Measurements from ENCODE around the gene TNFRSF8.

- TF ChIP-seq EZH2 (IDR thresholded peaks at IDR 0.05; ENCODE audit: low read length, missing control alignments) (no peak), CTCF (conservative IDR thresholded peaks at IDR 0.05 in 1 of 2, IDR thresholded peaks at IDR 0.05 in 1 of 2; ENCODE audit: low read depth in 1 of 2, low read length in 2 of 2) (no peak)
Measured at GRCh38 chr1:12081648-12082396, 18.7 kb downstream of the TNFRSF8 start.
